Body of pancreas (tissue), 4 donors: ENCODE results near the gene PRRC2B. TPM values are rescaled to one million over a fixed set of nuclear protein-coding genes. Genes with fewer than 3 reads are reported as not detected.
A peak's percentile ranks its signal among the peaks of the same experiment; 100 is the strongest.
"Not testable (repeated sequence)": the region's sequence is repeated elsewhere in the genome, so short reads cannot be mapped to it uniquely, and the experiment has no call there.

Experiments used
- ATAC-seq: fragments of 150-250 bp; one replicate; pipeline ENCODE4 v1.9.1; 2016
- DNase-seq, 4 donors: peaks; one replicate each; pipeline ENCODE4 v3.0.0-alpha.2; 2019
- H3K27ac ChIP-seq, 4 donors: fragments of 200-600 bp; sonication (generic); 1 replicate in 3 of 4; 2 replicates in 1 of 4; pipeline versions ENCODE4 v1.5.1 to v1.6.1; 2016 to 2019; ENCODE audit warnings: mild to moderate bottlenecking in 1 of 4, mixed read lengths in 1 of 4, moderate library complexity in 1 of 4
- H3K27me3 ChIP-seq, 2 donors: fragments of 200-600 bp; sonication (generic); one replicate each; pipeline ENCODE4 v1.6.0; 2016; ENCODE audit warnings: mild to moderate bottlenecking in 1 of 2
- H3K36me3 ChIP-seq, 2 donors: fragments of 200-600 bp; sonication (generic); replicated peaks in 1 of 2; 2 replicates each; pipeline ENCODE4 v1.5.1; 2016; ENCODE audit warnings: low read depth in 2 of 2; ENCODE audit not compliant: insufficient read depth in 1 of 2
- H3K4me1 ChIP-seq: fragments of 200-600 bp; sonication (generic); one replicate; pipeline ENCODE4 v1.6.0; 2016
- H3K4me3 ChIP-seq, 2 donors: fragments of 200-600 bp; sonication (generic); 1 replicate in 1 of 2; 2 replicates in 1 of 2; pipeline ENCODE4 v1.5.1; 2016 to 2019
- H3K9me3 ChIP-seq, 3 donors: fragments of 200-600 bp; sonication (generic); 1 replicate in 2 of 3; 2 replicates in 1 of 3; pipeline ENCODE4 v1.5.1; 2016
- CTCF ChIP-seq, 7 experiments: fragments of 450-650 bp in 4 of 7; fragments of 200-600 bp in 3 of 7; sonication (generic) in 3 of 7; IDR thresholded peaks; one replicate each; pipeline ENCODE4 v1.5.1; 2016 to 2019; ENCODE audit warnings: antibody characterized with exemption in 7 of 7
- POLR2A ChIP-seq, 3 donors: fragments of 450-650 bp; IDR thresholded peaks; one replicate each; pipeline ENCODE4 v1.6.1; 2016; ENCODE audit warnings: antibody characterized with exemption in 3 of 3, mild to moderate bottlenecking in 2 of 3
- WGBS, 2 donors: methylation state at CpG; one replicate each; pipeline ENCODE4 v1.1.5; 2017; 5-methylcytosine and 5-hydroxymethylcytosine counted together
- intact Hi-C: fragments of 100-400 bp; cut with DNase I; formaldehyde crosslinking; loops from one replicate; pipeline ENCODE4 v1.15.1; 2023
- total RNA-seq, 2 donors: library from RNA; depleted of rRNA; stranded (reverse); fragments of >200 nt; gene quantifications; one replicate each; pipeline ENCODE4 v1.1.0, GENCODE V29; 2016

PRRC2B gene
- total RNA-seq, 2 donors from 2014 or later: 78.3 to 177 TPM

GRCh38 chr9:131348631-131349521 lies 45.0 kb upstream of the PRRC2B start:
- Histone ChIP-seq H3K4me1 (peaks cover 9% of the 10 kb centered on the region), H3K4me3 (no peak overlapping the region), H3K27ac (no peak overlapping the region), H3K36me3 (no peaks in the 10 kb centered on the region), H3K27me3 (no peaks in the 10 kb centered on the region), H3K9me3 (no peaks in the 10 kb centered on the region)
- TF ChIP-seq CTCF (IDR thresholded peaks at IDR 0.05) (no peak), POLR2A (IDR thresholded peaks at IDR 0.05) (no peak)
- intact Hi-C loops: no loop called here
- no peak for ATAC-seq
- DNase-seq: peak in 1 of 4 donors; percentile 19
- WGBS, 2 donors: 40 to 54% methylated on average over 8 to 9 of the region's 10 CpGs

GRCh38 chr9:131349522-131349880 lies 44.4 kb upstream of the PRRC2B start:
- Histone ChIP-seq H3K27me3 (no peaks in the 10 kb centered on the region), H3K36me3 (no peaks in the 10 kb centered on the region), H3K9me3 (no peaks in the 10 kb centered on the region), H3K4me1 (peaks cover 9% of the 10 kb centered on the region), H3K27ac (no peak overlapping the region), H3K4me3 (no peak overlapping the region)
- intact Hi-C loops: no loop called here
- no peak for TF ChIP-seq POLR2A (IDR thresholded peaks at IDR 0.05)
- no peak for TF ChIP-seq CTCF (IDR thresholded peaks at IDR 0.05)
- DNase-seq: no peak
- WGBS, 2 donors: 47 to 60% methylated on average over 1 to 5 of the region's 5 CpGs
- ATAC-seq: no peak

GRCh38 chr9:131349881-131350563 lies 43.9 kb upstream of the PRRC2B start:
- WGBS, 2 donors: 7 to 10% methylated on average over 22 to 27 of the region's 27 CpGs
- peak; percentile 86 for ATAC-seq
- no peaks in the 10 kb centered on the region for H3K27me3 ChIP-seq
- H3K4me3 ChIP-seq: no peak overlapping the region
- no peaks in the 10 kb centered on the region for H3K9me3 ChIP-seq
- H3K27ac ChIP-seq: no peak overlapping the region
- no peak for TF ChIP-seq POLR2A (IDR thresholded peaks at IDR 0.05)
- peak; percentile 70 to 91 (median 84) for TF ChIP-seq CTCF (IDR thresholded peaks at IDR 0.05)
- no peaks in the 10 kb centered on the region for H3K36me3 ChIP-seq
- intact Hi-C loops: loop anchor here (5.0 kb wide), 1 partner anchor 127 kb away; no protein-coding TSS in a partner anchor
- peaks cover 9% of the 10 kb centered on the region for H3K4me1 ChIP-seq
- DNase-seq: peak; percentile 86 to 93 (median 90)

- not testable (repeated sequence) for H3K27ac ChIP-seq
These were observed 37.4 kb upstream of the PRRC2B start for GRCh38 chr9:131356479-131356878.

GRCh38 chr9:131358556-131358955 lies 35.3 kb upstream of the PRRC2B start:
- peaks cover 7% of the 10 kb centered on the region for H3K4me1 ChIP-seq
- H3K36me3 ChIP-seq: no peaks in the 10 kb centered on the region
- no peak for TF ChIP-seq POLR2A (IDR thresholded peaks at IDR 0.05)
- no peak for TF ChIP-seq CTCF (IDR thresholded peaks at IDR 0.05)
- DNase-seq (no peak), ATAC-seq (no peak)
- H3K4me3 ChIP-seq: no peak overlapping the region
- 67% methylated on average over 10 of the region's 10 CpGs for WGBS, 2 donors
- no peak overlapping the region for H3K27ac ChIP-seq
- no peaks in the 10 kb centered on the region for H3K9me3 ChIP-seq
- H3K27me3 ChIP-seq: no peaks in the 10 kb centered on the region
- intact Hi-C loops: no loop called here

More at GRCh38 chr9:131356479-131356878, 37.4 kb upstream of the PRRC2B start:
- H3K27me3 ChIP-seq, intact Hi-C loops, H3K4me3 ChIP-seq, H3K4me1 ChIP-seq, H3K9me3 ChIP-seq, H3K36me3 ChIP-seq, ATAC-seq: not testable (repeated sequence)
- DNase-seq: peak in 1 of 4 donors; percentile 67
- 43 to 79% methylated on average over 5 of the region's 6 CpGs for WGBS, 2 donors
